ENCODE results near the gene ARID1B. TPM values are rescaled to one million over a fixed set of nuclear protein-coding genes. Genes with fewer than 3 reads are reported as not detected.

Gene ARID1B
- total RNA-seq, 1 donor from 2014 or later: 16.3 TPM

- Histone ChIP-seq H3K27me3 (ENCODE audit: control insufficient read depth, insufficient read depth, low read length) (peaks cover 4% of the 10 kb centered on the region), H3K4me3 (ENCODE audit: low read depth, low read length) (no peak overlapping the region), H3K36me3 (ENCODE audit: control insufficient read depth, insufficient read depth, low read length) (no peaks in the 10 kb centered on the region)
- DNase-seq (ENCODE audit: low read depth) (no peak), FAIRE-seq (no peak)
- TF ChIP-seq CTCF (IDR thresholded peaks at IDR 0.05; ENCODE audit: insufficient read depth, low read length, severe bottlenecking): no peak
Measured at GRCh38 chr6:157229713-157230112, 452.5 kb downstream of the ARID1B start.

- Histone ChIP-seq H3K27me3 (ENCODE audit: control insufficient read depth, insufficient read depth, low read length) (peaks cover 15% of the 10 kb centered on the region), H3K36me3 (ENCODE audit: control insufficient read depth, insufficient read depth, low read length) (no peaks in the 10 kb centered on the region), H3K4me3 (ENCODE audit: low read depth, low read length) (no peak overlapping the region)
- DNase-seq (ENCODE audit: low read depth) (no peak), FAIRE-seq (peak; percentile 68)
- TF ChIP-seq CTCF (IDR thresholded peaks at IDR 0.05; ENCODE audit: insufficient read depth, low read length, severe bottlenecking): no peak
Measured at GRCh38 chr6:157230910-157231309, 453.7 kb downstream of the ARID1B start.

GRCh38 chr6:157232161-157232895, 455.1 kb downstream of the ARID1B start:
- TF ChIP-seq CTCF (IDR thresholded peaks at IDR 0.05; ENCODE audit: insufficient read depth, low read length, severe bottlenecking): no peak
- Histone ChIP-seq H3K36me3 (ENCODE audit: control insufficient read depth, insufficient read depth, low read length) (no peaks in the 10 kb centered on the region), H3K4me3 (ENCODE audit: low read depth, low read length) (no peak overlapping the region), H3K27me3 (ENCODE audit: control insufficient read depth, insufficient read depth, low read length) (peaks cover 20% of the 10 kb centered on the region)
- DNase-seq (ENCODE audit: low read depth): no peak
- FAIRE-seq: no peak

- no peak for FAIRE-seq
- no peak overlapping the region for H3K4me3 ChIP-seq (ENCODE audit: low read depth, low read length)
- no peaks in the 10 kb centered on the region for H3K36me3 ChIP-seq (ENCODE audit: control insufficient read depth, insufficient read depth, low read length)
- DNase-seq (ENCODE audit: low read depth): no peak
- H3K27me3 ChIP-seq (ENCODE audit: control insufficient read depth, insufficient read depth, low read length): peaks cover 20% of the 10 kb centered on the region
- TF ChIP-seq CTCF (IDR thresholded peaks at IDR 0.05; ENCODE audit: insufficient read depth, low read length, severe bottlenecking): no peak
Measured at GRCh38 chr6:157233156-157233555, 456.0 kb downstream of the ARID1B start.

GRCh38 chr6:157233686-157234085, 456.5 kb downstream of the ARID1B start:
- Histone ChIP-seq H3K27me3 (ENCODE audit: control insufficient read depth, insufficient read depth, low read length) (peaks cover 20% of the 10 kb centered on the region), H3K36me3 (ENCODE audit: control insufficient read depth, insufficient read depth, low read length) (no peaks in the 10 kb centered on the region), H3K4me3 (ENCODE audit: low read depth, low read length) (no peak overlapping the region)
- DNase-seq (ENCODE audit: low read depth) (no peak), FAIRE-seq (no peak)
- TF ChIP-seq CTCF (IDR thresholded peaks at IDR 0.05; ENCODE audit: insufficient read depth, low read length, severe bottlenecking): no peak

GRCh38 chr6:157235600-157236039, 458.4 kb downstream of the ARID1B start:
- H3K36me3 ChIP-seq (ENCODE audit: control insufficient read depth, insufficient read depth, low read length): no peaks in the 10 kb centered on the region
- TF ChIP-seq CTCF (IDR thresholded peaks at IDR 0.05; ENCODE audit: insufficient read depth, low read length, severe bottlenecking): peak; percentile 76
- peak overlapping the region; percentile 41 for H3K4me3 ChIP-seq (ENCODE audit: low read depth, low read length)
- peak; percentile 19 for DNase-seq (ENCODE audit: low read depth)
- peaks cover 20% of the 10 kb centered on the region for H3K27me3 ChIP-seq (ENCODE audit: control insufficient read depth, insufficient read depth, low read length)
- FAIRE-seq: no peak
